GM21360 (cell line): ENCODE measurements around the gene RBBP6.
A peak's percentile ranks its signal among the peaks of the same experiment; 100 is the strongest.
"Not testable (repeated sequence)": the region's sequence is repeated elsewhere in the genome, so short reads cannot be mapped to it uniquely, and the experiment has no call there.

Source experiments
- ATAC-seq: cut with Tn5 transposase; IDR thresholded peaks from one replicate; pipeline ENCODE4 v1.9.1; 2021; ENCODE audit warnings: mild to moderate bottlenecking, moderate library complexity; ENCODE audit not compliant: unreplicated experiment

RBBP6 gene, protein sequence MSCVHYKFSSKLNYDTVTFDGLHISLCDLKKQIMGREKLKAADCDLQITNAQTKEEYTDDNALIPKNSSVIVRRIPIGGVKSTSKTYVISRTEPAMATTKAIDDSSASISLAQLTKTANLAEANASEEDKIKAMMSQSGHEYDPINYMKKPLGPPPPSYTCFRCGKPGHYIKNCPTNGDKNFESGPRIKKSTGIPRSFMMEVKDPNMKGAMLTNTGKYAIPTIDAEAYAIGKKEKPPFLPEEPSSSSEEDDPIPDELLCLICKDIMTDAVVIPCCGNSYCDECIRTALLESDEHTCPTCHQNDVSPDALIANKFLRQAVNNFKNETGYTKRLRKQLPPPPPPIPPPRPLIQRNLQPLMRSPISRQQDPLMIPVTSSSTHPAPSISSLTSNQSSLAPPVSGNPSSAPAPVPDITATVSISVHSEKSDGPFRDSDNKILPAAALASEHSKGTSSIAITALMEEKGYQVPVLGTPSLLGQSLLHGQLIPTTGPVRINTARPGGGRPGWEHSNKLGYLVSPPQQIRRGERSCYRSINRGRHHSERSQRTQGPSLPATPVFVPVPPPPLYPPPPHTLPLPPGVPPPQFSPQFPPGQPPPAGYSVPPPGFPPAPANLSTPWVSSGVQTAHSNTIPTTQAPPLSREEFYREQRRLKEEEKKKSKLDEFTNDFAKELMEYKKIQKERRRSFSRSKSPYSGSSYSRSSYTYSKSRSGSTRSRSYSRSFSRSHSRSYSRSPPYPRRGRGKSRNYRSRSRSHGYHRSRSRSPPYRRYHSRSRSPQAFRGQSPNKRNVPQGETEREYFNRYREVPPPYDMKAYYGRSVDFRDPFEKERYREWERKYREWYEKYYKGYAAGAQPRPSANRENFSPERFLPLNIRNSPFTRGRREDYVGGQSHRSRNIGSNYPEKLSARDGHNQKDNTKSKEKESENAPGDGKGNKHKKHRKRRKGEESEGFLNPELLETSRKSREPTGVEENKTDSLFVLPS (N-terminal part only)

DNA sequence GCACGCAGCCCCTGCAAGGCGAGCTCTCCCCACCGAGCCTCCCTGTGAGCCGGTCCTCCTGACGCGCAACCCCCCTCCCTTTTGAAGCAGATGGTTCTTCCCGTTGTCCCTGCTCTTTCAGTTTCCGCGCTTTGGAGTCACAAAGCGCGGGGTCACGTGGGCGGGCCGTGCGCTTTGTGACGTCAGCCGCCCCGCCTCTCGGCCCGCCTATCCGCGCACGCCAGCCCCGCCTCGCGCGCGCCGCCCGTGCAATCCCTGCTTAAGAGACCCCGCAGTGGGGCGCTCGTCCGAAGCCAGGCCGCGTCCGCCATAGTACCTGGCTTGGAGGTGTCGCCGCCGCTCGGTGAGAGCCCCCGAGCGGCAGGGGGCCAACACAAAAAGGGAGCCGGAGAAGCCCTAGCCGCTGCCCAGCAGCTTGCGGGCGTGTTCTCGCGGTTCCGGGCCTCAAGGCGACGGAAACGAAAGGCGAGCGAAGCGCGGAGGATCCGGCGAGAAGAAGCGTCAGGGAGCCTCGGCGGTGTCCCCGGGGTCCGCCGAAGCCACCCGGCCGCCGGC lies at the start of gene RBBP6:
Gene RBBP6, plus strand, starts transcription at position 272 of the 555 bp plus-strand sequence. CDS start 1,061 bp downstream, outside the sequence.
- peak; percentile 89 for ATAC-seq

DNA sequence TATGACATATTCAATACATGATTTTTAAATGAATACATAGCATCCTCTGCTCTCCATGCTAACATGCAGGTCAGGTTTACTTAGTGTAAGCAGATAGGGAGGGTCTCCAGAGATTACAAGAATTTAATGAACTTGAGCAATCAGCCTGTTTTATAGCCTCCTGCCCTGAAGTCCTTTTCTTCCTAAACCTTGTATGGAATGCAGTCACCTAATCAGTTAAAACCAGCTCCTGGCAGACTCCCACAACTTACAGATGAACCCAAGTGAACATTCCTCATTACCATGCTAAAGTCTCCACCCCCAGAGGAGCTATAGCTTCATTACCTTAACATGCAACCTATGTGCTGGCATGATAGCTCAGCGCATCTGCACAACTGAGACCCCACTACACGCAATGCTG lies 48.5 kb upstream of the RBBP6 start:
- ATAC-seq: no peak

DNA sequence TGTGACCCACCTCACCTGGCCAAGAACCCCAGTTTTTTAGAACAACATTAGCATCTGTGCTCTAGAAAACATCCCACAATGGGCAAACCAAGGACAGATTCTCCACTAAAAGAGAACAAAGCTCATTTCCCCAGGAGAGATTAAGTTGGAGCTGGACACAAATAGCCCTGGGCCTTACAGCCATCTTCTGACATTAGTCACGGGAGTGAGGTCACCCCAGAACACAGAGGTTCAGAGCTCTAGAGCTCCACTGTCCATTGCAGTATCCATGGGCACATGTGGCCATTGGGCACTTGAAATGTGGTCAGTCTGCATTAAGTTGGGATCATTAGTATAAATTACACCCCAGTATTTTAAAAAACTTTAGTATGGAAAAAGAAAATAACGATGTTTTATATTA lies 47.6 kb upstream of the RBBP6 start:
- no peak for ATAC-seq

DNA sequence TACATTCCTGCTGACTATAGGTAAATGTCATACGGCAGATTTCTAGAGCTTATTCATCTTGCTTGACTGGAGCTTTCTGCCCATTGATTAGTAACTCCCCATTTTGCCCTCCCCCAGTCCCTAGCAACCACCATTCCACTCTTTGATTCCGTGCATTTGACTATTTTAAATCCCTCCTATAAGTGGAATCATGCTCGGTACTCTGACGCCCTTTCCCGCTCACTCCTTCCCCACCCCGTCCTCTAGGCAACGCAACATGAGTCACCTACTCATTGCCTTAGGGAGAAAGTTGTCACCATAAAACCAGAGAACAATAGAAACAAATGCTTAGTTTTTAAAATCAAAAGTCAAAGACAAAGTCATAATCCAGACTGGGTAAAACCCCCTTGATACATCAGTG lies 45.5 kb upstream of the RBBP6 start:
- no peak for ATAC-seq

DNA sequence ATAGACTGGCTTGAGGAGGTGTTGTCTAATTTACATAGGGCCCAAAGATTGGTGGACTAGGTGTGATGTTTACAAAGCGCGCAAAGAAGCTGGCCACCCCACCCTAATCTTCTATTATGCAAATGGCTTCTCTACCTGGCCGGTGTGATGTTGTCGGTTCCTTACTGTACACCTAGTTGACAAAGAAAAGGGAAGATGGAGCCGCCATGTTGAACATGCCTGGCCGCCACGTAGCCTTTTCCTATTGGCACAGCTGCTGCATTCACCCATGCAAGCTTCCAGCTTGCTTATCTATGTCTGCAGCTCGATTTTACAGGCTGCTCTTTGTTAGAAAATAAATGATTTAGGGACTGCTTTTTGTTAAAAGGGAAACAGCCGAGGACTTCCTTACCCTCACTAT lies 44.2 kb upstream of the RBBP6 start:
- ATAC-seq: not testable (repeated sequence)

DNA sequence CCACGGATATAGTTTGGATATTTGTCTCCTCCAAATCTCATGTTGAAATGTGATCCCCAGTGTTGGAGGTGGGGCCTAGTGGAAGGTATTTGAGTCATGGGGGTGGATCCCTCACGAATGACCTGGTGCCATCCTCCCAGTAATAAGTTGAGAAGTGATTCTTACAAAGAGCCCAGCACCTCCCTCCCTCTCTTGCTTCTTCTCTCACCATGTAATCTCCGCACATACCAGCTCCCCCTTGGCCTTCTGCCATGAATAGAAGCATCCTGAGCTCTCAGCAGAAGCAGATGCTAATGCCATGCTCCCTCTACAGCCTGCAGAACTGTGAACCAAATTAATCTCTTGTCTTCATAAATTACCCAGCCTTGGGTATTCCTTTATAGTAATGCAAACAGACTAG lies 41.9 kb upstream of the RBBP6 start:
- ATAC-seq: no peak

DNA sequence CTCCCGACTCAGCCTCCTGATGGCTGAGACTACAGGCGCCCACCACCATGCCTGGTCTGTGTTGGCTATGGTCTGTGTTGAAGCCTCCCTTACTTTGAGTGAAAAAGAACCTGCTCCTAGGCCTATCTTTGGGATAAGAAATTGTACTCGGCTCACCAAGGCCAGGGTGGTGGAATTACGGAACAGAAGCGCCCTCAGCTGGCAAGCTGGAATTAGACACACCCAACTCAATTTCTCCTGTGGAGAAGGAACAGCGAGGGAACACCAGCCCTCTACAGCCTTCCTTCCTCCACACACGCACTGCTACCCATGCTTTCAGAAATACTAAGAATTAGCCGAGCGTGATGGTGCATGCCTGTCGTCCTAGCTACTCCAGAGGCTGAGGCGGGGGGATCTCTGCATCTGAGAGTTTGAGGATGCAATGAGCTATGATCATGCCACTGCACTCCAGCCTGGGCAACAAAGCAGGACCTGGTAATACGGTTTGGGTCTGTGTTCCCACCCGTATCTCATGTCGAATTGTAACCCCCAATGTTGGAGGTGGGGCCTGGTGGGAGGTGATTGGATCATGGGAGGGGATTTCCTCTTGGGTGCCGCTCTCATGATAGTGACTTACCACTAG lies 40.1 kb upstream of the RBBP6 start:
- no peak for ATAC-seq

DNA sequence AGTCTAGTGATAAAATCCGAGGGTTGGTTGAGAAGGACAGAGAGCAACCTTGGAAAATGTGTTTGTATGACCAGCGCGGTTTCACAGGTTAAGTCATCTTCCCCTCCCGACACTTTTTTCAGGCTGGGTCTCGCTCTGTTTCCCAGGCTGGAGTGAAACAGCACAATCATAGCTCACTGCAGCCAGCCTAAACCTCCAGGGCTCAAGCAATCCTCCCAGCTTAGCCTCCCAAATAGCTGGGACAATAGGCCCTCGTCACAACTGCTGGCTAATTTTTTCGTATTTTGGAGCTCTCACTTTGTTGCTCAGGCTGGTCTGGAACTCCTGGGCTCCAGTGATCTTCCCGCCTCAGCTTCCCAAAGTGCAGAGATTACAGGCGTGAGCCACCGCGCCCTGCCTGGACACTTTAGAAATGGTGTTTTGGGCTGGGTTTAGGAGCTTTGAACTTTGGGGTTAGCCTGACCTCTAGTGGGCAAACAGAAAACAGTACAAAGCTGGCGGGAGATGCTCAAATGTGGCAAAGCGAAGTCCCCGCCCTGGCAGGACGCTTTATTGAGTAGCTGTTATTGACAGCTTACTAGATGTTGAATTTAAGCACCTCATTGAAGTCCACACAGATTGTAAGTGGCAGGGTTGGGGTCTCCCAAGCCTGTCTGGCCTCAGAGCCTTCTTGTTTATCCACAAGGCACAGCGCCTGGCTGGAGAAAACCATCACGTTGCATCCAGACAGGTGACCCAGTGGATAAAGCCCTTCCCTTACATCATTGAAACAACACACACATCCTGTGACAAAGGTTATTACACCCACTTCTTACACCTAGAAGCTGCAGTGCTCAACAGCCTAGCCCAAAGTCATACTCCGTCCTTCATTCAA lies 34.7 kb upstream of the RBBP6 start:
- ATAC-seq: peak; percentile 62

DNA sequence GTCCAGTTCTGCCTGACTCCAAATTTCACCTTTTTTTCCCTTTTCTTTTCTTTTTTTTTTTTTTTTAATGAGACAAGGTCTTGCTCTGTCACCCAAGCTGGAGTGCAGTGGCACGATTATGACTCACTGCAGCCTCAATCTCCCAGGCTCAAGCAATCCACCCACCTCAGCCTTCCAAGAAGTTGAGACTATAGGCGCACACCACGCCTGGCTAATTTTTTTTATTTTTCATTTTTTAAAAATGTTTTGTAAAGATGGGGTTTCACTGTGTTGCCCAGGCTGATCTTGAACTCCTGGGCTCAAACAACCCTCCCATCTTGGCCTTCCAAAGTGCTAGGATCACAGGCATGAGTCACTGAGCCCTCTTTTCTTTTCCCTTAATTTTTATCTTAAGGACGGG lies 33.4 kb upstream of the RBBP6 start:
- ATAC-seq: no peak

DNA sequence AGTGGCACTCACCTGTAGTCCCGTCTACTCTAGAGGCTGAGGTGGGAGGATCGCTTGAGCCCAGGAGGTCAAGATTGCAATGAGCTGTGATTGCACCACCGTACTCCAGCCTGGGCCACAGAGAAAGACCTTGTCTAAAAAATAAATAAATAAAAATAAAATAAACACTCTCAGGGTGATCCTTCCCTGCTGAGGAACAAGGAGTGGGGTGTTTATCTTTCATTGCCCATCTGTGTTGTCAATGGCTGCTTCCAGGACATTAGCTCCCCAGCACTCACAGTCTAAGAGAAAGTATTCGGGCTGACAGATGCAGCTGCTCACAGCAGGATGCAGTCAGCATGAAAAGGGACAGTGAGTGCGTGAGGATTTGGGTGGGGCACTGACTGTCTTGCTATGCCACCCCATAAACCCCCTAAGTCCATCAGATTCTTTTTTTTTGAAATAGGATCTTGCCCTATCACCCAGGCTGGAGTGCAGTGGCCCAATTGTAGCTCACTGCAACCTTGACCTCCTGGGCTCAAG lies 31.3 kb upstream of the RBBP6 start:
- ATAC-seq: no peak

DNA sequence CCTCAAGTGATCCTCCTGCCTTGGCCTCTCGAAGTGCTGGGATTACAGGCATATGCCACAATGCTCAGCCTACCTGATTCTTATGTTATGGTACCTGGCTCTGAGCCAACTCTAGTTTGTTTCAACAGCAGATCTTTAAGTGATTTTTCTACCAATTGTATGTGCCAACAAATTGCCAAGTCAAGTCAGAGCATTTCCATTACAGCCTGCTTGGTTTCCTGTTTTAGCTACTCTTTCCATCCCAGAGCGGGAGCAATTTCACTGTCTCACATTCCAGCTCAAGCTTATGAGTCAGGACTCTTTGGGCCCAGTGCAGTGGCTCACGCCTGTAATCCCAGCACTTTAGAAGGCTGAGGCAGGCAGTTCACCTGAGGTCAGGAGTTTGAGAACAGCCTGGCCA lies 30.8 kb upstream of the RBBP6 start:
- no peak for ATAC-seq

DNA sequence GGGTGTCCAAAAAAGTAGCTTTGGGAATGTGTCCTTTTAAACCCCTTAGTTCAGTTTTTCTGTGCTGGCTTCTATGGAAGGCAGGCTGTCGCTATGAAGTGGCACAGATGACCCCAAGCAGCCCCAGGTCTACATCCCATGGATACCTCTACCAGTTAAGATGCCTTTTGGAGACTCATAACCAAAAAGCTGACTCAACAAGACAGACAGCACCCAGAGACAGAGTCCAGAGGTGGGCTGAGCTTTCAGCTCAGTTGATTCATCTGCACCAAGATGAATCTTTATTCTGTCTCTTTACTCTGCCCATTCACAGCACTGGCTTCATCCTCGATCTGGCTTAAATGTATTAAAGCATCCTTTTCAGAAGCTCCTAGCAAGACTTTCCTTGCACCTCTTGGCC lies 29.8 kb upstream of the RBBP6 start:
- ATAC-seq: no peak

DNA sequence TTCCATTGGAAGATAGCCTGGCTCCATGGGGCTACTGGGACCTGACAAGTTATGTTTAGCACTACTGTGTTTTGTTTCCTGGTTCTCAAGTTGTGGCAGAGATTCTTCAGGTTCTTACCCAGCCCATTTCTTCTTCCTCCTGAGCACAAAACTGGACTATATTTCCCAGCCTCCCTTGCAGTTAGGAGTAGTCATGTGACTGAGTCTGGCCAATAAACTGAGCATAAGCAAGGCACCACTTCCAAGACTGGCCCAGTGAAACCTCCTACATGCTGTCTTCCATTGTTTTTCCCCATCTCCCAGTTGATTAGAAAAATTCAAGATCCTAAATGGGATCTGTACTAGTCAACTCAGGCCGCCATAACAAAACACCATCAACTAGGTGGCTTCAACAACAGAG lies 28.2 kb upstream of the RBBP6 start:
- ATAC-seq: no peak

DNA sequence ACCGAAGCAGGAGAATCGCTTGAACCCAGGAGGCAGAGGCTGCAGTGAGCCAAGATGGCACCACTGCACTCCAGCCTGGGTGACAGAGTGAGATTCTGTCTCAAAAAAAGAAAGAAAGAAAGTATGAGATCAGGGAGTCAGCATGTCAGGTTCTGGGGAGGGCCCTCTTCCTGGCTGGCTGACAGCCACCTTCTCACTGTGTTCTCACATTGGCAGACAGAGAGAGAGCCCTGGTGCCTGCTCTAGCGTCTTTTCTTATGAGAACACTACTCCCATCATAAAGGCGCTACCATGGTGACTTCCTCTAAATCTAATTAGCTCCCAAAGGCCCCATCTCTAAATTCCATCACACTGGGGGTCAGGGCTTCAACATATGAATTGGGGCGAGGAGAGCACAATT lies 27.6 kb upstream of the RBBP6 start:
- no peak for ATAC-seq

DNA sequence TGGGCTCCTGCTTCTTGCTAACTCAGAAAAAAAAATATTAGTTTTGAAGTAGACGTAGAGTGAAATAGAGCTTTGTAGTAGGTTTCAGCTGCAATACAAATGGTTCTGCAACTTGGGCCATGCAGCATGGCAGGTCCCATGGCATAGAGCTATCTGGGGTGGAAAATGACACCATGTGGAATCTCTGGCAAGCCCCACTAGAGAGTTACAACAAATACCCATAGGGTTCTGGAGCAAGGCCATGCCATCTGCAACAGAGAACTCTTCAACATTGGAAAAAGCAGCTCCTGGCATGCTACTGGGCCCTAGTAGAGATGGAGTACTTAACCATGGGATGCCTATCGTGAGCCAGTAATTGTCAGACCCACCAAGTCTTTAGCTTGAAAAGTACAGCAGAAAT lies 25.3 kb upstream of the RBBP6 start:
- no peak for ATAC-seq

DNA sequence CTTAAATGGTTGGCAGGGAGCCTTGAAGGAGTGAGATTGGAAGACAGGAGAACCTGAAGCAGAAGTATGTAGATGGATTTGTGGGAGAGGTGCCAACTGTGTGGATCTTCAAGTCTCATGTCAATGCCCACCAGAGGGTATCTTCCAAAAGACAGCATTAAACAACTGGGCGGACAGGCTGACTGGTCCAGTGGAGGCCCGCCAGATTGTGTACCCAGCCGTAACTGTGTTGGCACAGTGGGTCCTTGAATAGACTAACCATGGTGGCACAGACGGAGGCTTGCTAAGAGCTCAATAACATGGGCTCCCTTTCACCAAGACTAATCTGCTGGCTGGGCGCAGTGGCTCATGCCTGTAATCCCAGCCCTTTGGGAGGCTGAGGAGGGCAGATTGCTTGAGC lies 24.2 kb upstream of the RBBP6 start:
- ATAC-seq: no peak

DNA sequence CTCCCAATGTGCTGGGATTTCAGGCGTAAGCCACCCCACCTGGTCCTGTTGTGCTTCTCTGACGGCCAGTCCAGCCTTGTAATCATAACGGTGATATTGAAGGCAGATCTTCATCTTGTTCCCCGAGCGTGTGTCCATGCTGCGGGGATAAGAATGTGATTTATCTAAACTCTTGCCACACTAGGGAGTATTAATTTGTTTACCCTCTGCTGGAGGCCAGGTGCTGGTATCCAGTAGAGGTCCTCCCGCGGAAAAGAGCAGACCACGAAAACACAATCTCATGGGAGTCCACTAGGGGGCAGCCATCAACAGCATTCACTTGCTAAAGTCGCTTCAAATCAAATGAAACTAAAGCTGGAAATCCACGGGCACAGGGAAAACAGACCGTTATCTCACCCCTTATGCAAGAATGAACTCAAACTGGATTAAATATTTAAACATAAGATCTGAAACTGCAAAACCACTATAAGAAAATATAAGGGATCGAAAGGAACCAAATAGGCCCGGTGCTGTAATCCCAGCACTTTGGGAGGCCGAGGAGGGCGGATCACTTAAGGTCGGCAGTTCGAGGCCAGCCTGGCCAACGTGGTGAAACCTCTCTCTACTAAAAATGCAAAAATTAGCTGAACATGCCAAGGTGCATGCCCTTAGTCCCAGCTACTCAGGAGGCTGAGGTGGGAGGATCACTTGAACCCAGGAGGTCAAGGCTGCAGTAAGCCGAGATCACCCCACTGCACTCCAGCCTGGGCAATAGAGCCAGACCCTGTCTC lies 22.3 kb upstream of the RBBP6 start:
- no peak for ATAC-seq

DNA sequence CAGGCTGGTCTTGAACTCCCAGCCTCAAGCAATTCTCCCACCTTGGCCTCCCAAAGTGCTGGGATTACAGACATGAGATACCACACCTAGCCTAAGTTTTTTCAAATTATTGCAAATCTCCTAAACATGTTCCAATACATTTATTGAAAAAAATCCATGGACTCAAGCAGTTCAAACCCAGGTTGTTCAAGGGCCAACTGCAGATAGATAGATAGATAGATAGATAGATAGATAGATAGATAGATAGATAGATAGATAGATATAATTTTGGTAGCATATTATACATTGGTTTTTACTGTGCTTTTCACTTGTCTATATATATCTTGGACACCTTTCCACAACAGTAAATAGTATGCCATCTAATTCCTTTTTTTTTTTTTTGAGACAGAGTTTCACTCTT lies 20.9 kb upstream of the RBBP6 start:
- no peak for ATAC-seq

DNA sequence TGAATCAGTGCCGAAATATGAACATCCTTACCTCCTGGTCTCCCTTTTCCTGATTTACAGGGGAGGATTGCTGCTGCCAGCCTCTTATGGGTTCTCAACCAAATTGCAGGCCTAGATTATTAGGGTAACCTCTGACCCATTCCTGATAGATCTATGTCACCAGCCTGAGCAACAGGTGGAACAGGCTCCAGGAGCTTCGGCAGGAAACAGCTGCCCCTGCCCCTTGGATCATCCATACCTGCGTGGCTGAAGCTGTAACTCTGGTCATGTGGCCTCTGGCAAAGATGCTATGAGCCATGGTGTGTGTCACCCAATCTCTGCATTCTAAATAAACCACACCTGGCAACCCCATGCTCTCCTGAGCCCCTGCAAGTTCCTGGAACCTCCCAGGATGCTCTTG lies 18.4 kb upstream of the RBBP6 start:
- ATAC-seq: no peak
